Measurements from ENCODE around the gene SLC5A10. TPM values are rescaled to one million over a fixed set of nuclear protein-coding genes. Genes with fewer than 3 reads are reported as not detected.

The SLC5A10 gene
- total and polyA plus RNA-seq, 2 experiments from 2014 or later: 0.10 TPM; not detected in 1

DNA sequence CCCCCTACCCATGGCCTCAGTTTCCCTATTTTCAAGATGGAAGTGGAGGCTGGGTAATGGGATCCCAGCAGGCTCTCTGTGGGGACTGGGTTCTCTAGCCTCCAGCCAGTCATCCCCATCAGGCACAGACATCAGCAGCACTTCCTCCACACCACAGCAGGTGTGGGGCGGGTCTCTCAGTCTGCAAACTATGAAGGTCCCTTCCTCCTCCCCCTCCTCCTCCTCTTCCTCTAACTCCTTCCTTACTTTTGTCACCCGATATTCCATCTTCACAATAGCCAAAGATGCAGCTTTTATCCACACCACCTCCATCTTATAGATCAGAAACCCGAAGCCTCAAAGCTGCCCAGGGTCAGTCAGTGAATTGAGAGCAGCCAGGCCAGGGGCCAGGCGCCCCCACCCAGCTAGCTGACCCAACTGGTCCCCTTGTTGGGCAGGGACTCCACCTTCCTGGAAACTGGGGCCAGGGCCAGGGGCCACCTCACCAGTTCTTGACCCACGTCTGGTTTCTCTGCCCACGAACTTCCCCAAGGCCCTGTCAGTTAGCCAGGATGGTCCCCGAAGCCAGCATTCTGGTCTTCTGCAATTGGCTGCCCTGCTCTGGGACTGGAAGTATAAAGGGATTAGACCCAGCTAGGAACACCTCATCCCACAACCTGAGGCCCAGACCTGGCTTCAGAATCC is 50.1 kb downstream of the SLC5A10 start (continued):
- TF ChIP-seq ZNF462 (CRISPR knock-in tag; IDR thresholded peaks at IDR 0.05): no peak

DNA sequence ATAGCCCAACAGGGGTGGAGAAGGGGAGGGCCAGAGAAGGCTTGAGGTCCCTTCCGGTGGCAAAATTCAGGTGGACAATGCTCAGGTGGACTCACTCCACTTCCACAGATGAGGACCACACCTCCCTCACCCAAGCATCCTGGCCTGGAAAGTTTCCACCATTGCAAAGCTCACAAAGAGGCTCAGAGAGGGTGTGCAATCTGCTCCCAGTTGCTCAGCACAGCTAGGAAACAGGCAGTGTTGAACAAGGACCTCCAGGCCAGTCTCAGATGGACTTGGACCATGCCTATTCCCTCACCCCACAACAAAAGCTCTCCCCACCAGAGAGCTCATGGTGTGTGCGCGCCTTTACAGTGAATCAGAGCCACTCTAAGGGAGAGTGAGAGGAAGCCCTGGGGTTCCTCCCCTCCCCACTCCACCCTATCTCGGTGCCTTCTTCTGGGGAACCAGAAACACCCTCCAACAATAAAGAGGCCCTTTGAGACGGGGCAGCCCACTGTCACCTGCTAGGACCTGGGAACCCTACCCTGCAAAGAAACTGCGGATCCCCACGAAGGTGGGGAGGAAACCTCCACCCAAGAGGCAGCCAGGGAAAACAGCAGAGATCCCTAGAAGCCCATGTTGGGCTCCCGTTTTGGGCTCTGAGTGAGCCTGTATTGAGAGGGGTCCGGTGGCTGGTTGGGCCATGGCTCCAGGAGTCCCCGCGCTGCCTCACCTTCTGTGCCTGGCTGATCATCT is 51.0 kb downstream of the SLC5A10 start:
- Mint-ChIP-seq H3K9me3 (peaks cover 15% of the 10 kb centered on the region; the same call in 2 of the 3 replicates), H3K4me1 (peaks cover 14% of the 10 kb centered on the region), H3K4me3 (peak overlapping the region; percentile 92), H3K27me3 (ENCODE audit: insufficient read depth, low read depth, poor library complexity) (peaks cover 3% of the 10 kb centered on the region), H3K27ac (0 out of 2 replicates have a peak overlapping the region, but pooled peaks have one; percentile 56), H3K36me3 (ENCODE audit: low read depth) (peaks cover 20% of the 10 kb centered on the region)
- Histone ChIP-seq H3K79me2 (replicated peaks; ENCODE audit: insufficient read depth) (peaks cover 46% of the 10 kb centered on the region), H3K36me3 (ENCODE audit: insufficient read depth) (peaks cover 6% of the 10 kb centered on the region; the same call in 1 of the 2 replicates), H4K20me1 (replicated peaks; ENCODE audit: insufficient read depth) (peaks cover 18% of the 10 kb centered on the region), H2AFZ (no peak overlapping the region), H3F3A (replicated peaks; ENCODE audit: low read depth) (0 out of 2 replicates have a peak, but pooled peaks cover 4% of the 10 kb centered on the region), H3K9me2 (ENCODE audit: insufficient read depth) (no peaks in the 10 kb centered on the region), H3K27ac (ENCODE audit: low read depth) (no peak overlapping the region), H3K4me1 (ENCODE audit: insufficient read depth) (peaks cover 15% of the 10 kb centered on the region), H3K4me2 (peak overlapping the region; percentile 92), H3K4me3 (peak overlapping the region; percentile 81), H3K27me3 (ENCODE audit: insufficient read depth) (no peaks in the 10 kb centered on the region)
- DNase-seq (ENCODE audit: low spot score) (no peak), ATAC-seq (peak; percentile 14)
- TF ChIP-seq ETS1 (IDR thresholded peaks at IDR 0.05) (no peak), ZNF462 (CRISPR knock-in tag; IDR thresholded peaks at IDR 0.05) (no peak), CREB1 (CRISPR knock-in tag; IDR thresholded peaks at IDR 0.05; ENCODE audit: low read depth) (no peak), ZNF114 (CRISPR knock-in tag; IDR thresholded peaks at IDR 0.05) (no peak), POLR2AphosphoS5 (IDR thresholded peaks at IDR 0.05; ENCODE audit: low read depth) (no peak), EZH2 (IDR thresholded peaks at IDR 0.05; ENCODE audit: low read depth, unreplicated experiment) (no peak)

Measured in GM23338 (cell line).